LNCAP (cell line): Measurements from ENCODE around the gene EPHA6.

ENCODE experiments used
- TF ChIP-seq, protein P1 (sequence below): fragments of 450-650 bp; IDR thresholded peaks from 2 replicates; pipeline ENCODE4 v1.5.1; 2017; ENCODE audit warnings: mild to moderate bottlenecking

Gene EPHA6

DNA sequence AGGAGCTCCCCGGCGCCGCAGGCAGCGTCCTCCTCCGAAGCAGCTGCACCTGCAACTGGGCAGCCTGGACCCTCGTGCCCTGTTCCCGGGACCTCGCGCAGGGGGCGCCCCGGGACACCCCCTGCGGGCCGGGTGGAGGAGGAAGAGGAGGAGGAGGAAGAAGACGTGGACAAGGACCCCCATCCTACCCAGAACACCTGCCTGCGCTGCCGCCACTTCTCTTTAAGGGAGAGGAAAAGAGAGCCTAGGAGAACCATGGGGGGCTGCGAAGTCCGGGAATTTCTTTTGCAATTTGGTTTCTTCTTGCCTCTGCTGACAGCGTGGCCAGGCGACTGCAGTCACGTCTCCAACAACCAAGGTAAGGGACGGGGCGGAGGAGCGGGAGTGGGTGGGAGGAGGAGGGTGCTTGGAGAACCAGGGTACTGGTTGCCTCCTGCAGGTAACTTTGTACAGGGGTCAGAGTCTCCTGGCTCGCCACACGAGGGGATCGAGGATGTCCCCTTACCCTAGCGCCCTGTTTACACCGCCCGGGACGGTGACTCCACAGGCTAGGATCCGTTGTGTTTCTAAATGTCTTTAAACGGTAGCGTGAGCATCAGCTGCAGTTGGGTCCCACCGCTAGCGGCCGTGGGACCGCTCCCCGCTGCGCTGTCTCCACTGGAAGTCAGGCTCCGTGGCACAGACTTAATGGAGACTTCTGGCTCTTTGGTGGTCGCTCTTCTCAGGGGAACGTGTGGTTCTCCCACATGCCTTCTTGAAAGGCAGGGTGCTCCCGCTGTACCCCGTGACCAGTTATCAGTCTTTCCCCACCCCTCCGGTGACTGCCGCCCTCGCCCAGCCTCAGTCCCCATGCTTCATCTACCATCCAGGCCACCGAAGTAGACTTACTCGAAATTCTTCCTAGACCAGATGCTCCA is 515 bp downstream of the EPHA6 start:
- TF ChIP-seq, protein P1, sequence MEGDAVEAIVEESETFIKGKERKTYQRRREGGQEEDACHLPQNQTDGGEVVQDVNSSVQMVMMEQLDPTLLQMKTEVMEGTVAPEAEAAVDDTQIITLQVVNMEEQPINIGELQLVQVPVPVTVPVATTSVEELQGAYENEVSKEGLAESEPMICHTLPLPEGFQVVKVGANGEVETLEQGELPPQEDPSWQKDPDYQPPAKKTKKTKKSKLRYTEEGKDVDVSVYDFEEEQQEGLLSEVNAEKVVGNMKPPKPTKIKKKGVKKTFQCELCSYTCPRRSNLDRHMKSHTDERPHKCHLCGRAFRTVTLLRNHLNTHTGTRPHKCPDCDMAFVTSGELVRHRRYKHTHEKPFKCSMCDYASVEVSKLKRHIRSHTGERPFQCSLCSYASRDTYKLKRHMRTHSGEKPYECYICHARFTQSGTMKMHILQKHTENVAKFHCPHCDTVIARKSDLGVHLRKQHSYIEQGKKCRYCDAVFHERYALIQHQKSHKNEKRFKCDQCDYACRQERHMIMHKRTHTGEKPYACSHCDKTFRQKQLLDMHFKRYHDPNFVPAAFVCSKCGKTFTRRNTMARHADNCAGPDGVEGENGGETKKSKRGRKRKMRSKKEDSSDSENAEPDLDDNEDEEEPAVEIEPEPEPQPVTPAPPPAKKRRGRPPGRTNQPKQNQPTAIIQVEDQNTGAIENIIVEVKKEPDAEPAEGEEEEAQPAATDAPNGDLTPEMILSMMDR = no peak

DNA sequence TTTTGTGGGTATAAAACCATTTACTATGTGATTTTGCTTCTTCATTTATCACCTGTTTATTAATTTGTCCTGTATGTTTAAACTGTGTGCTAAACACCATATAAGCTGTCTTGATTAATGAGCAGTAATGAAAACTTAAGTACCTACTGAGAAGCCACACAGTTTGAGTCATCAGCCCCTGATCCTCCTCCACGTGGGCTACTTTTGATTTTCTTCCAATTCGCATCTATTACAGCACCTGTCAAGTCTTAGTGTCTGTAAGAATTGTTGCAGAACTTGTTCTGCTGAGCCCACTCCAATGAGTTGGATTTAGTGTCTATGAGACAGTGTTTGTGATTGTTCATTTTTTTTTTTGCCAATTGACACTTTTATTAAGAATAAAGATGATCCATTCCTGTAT is 16.8 kb downstream of the EPHA6 start:
- TF ChIP-seq, protein P1 = no peak

DNA sequence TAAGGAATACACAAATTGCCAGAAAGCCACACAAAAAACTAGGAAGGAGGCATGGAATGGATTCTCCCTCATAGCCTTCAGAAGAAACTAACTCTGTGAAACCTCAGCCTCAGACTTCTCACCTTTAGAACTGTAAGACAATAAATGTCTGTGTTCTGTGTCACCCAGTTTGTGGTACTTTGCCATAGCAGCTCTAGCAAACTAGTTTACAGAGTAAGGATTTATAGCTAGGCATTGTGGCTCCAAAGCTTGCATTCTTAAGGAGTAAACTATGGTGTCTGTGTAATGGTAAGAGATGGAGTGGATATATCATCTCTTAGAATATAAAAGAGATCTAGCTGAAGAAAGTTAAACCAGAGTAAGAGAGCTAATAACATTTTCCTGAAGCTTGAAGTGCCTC is 18.9 kb downstream of the EPHA6 start:
- TF ChIP-seq, protein P1 = no peak

DNA sequence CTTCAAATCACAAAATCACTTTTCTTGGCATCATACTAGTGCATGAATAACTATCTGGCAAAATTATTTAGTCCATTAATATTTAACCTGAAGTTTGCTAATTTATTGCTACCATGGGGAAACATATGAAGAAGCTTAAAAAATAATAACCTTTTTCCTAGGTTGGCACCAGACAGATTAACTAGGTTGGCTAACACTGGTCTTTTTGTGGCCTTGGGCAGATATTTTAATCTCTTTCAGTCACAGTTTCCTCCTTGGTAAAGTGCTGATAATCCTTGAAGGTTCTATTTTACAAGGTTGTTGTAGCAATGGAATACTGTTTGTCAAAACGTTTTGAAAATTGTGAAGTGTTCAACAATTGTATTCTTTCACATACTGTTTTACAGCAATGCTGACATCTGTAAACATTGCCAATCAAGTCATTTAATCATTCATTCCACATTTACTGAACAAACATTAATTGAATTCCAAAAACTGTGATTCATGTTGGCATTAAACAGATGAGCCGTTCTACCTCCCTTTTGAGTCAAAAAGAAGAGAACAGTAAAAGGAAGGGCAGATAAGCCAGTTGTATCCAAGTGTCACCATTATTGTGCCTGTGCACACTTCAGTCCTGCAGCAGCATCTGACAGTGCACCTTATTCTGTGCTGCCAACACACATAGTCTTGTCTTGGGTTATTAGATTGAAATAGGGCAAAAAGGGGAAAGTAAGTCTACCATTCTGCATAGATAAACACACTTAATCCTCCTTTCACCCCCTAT is 21.9 kb downstream of the EPHA6 start:
- TF ChIP-seq, protein P1 = no peak

DNA sequence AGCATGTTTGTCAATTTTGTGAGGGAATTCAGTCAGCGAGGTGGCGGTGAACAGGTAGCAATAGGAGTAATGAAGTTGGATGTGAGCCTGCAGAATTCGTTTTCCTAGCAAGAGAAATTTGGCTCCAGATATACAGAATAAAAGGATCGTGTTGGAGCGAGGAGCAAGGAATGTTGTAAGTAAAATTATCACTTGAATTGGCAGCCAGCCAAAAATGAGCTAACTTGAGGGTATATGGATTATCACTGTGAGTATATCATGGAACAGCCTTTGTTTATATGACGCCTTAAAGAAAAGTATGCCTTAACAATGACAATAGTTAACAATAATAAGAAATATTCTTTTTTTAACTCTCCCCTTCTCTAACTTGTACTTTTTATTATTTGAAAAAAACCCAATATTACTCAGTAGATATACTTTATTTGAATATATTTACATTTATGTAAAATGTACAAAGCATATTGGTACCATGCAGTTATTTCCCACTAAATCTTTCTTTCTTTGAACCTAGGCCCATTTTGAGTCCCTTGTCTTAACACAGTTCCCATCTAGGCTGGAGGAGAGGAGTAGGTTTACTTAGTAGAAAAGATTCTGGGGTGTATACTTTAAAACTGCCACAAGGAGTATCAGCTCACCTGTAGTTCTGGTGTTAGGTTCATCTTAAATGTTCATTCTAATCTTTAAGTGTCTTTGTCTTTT is 29.3 kb downstream of the EPHA6 start:
- TF ChIP-seq, protein P1 = no peak

DNA sequence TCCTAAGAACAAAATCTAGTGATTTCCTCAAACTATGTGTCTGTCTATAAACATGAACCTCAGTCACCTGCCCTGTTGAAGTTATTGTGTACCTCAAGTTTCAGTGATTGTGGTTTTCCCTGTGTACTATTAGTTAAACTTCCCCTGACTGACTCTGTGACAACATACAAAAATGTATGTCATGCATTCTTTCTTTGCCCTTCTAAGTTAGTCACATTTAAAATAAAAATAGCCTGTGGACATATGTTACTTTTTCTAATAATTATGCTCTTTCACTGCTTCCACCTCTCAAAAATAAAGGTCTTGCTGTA is 29.8 kb downstream of the EPHA6 start:
- TF ChIP-seq, protein P1 = no peak

DNA sequence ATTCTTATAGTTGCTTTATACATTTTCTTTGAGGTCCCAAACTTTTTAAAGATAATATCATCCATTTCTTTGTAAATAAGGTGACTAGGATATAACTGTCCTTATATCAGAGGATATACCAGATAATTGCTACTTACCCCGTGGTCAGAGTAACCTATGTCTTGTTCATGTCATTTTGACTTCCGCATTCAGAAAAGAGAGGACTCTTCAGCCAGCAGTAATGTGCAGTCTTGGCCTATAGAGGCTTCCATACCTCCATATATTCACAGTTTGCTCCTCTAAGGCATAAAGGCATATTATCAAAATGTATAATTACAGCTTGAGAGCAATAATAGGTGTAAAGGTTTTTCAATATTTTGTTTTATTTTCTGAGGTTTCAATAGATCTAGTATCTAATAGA is 38.5 kb downstream of the EPHA6 start:
- TF ChIP-seq, protein P1 = no peak
